Fibroblast of skin of left quadriceps (primary cell): ENCODE results near the gene METTL4.

Experiments used
- DNase-seq, 2 experiments: peaks; one replicate each; pipeline ENCODE4 v3.0.0-alpha.2; 2013; ENCODE audit warnings: low read depth in 2 of 2

METTL4 gene

GRCh38 chr18:2515908-2516625, 55.2 kb downstream of the METTL4 start:
- peak; percentile 69 to 71 for DNase-seq

GRCh38 chr18:2515171-2515787, 56.0 kb downstream of the METTL4 start:
- DNase-seq: peak; percentile 70 to 78

- no peak for DNase-seq
Measured at GRCh38 chr18:2513616-2514015, 57.7 kb downstream of the METTL4 start.

- DNase-seq: no peak
Measured at GRCh38 chr18:2512059-2512458, 59.2 kb downstream of the METTL4 start.

- DNase-seq: no peak
Measured at GRCh38 chr18:2511451-2511850, 59.9 kb downstream of the METTL4 start.

GRCh38 chr18:2510416-2510815, 60.9 kb downstream of the METTL4 start:
- no peak for DNase-seq

- DNase-seq: no peak
Measured at GRCh38 chr18:2508678-2509077, 62.6 kb downstream of the METTL4 start.

- DNase-seq: no peak
Measured at GRCh38 chr18:2508155-2508554, 63.1 kb downstream of the METTL4 start.

- no peak for DNase-seq
Measured at GRCh38 chr18:2504642-2505041, 66.7 kb downstream of the METTL4 start.

GRCh38 chr18:2502880-2503279, 68.4 kb downstream of the METTL4 start:
- DNase-seq: no peak

GRCh38 chr18:2502394-2502793, 68.9 kb downstream of the METTL4 start:
- no peak for DNase-seq

GRCh38 chr18:2497797-2498196, 73.5 kb downstream of the METTL4 start:
- no peak for DNase-seq

GRCh38 chr18:2495381-2495780, 75.9 kb downstream of the METTL4 start:
- DNase-seq: no peak

GRCh38 chr18:2494921-2495320, 76.4 kb downstream of the METTL4 start:
- no peak for DNase-seq
